HFFc6 (cell line): Measurements from ENCODE around the gene DTNBP1. TPM values are rescaled to one million over a fixed set of nuclear protein-coding genes. Genes with fewer than 3 reads are reported as not detected.

Source experiments
- DNase-seq: peaks from one replicate; pipeline ENCODE4 v3.0.0-alpha.2; 2018
- H3K27ac Mint-ChIP-seq: 2 replicates; pipeline ENCODE4 v1.8.0; 2020; ENCODE audit warnings: mild to moderate bottlenecking, mixed read lengths
- H3K27me3 Mint-ChIP-seq: 2 replicates; pipeline ENCODE4 v1.8.0; 2021; ENCODE audit warnings: mild to moderate bottlenecking, moderate library complexity, mixed read lengths; ENCODE audit not compliant: insufficient read depth
- H3K36me3 Mint-ChIP-seq: 2 replicates; pipeline ENCODE4 v1.8.0; 2021; ENCODE audit warnings: low read depth, mixed read lengths
- H3K4me1 Mint-ChIP-seq: 2 replicates; pipeline ENCODE4 v1.8.0; 2020; ENCODE audit warnings: low read depth, mixed read lengths
- H3K4me3 Mint-ChIP-seq: 2 replicates; pipeline ENCODE4 v1.8.0; 2020; ENCODE audit warnings: mild to moderate bottlenecking, moderate library complexity, mixed read lengths
- H3K9me3 Mint-ChIP-seq: 2 replicates; pipeline ENCODE4 v1.8.0; 2020; ENCODE audit warnings: mild to moderate bottlenecking, mixed read lengths
- CTCF ChIP-seq: fragments of 200-600 bp; sonication (generic); IDR thresholded peaks from 2 replicates; pipeline ENCODE4 v1.5.0; 2021; ENCODE audit warnings: antibody characterized with exemption, mild to moderate bottlenecking
- total RNA-seq, 6 experiments: library from RNA; stranded (reverse); fragmentation: NEBNext Ultra II Directional; extraction: Animal tissue kit (Norgen Biotek cat#: 25700); gene quantifications; 2 replicates in 1 of 6; 3 replicates in 5 of 6; pipeline ENCODE4 v1.2.3, GENCODE V29; 2021

Gene DTNBP1
- total RNA-seq, 6 experiments from 2014 or later = 10.4 to 15.3 (median 13.9) TPM

GRCh38 chr6:15551262-15551661, 111.6 kb downstream of the DTNBP1 start:
- Mint-ChIP-seq H3K27ac (no peak overlapping the region), H3K9me3 (no peaks in the 10 kb centered on the region), H3K4me3 (no peak overlapping the region), H3K36me3 (no peaks in the 10 kb centered on the region), H3K27me3 (no peaks in the 10 kb centered on the region), H3K4me1 (peaks cover 13% of the 10 kb centered on the region)
- no peak for TF ChIP-seq CTCF
- DNase-seq = no peak

GRCh38 chr6:15550546-15551123, 112.2 kb downstream of the DTNBP1 start:
- no peaks in the 10 kb centered on the region for H3K27me3 Mint-ChIP-seq

GRCh38 chr6:15549371-15549770, 113.5 kb downstream of the DTNBP1 start:
- Mint-ChIP-seq H3K27me3 (no peaks in the 10 kb centered on the region), H3K36me3 (no peaks in the 10 kb centered on the region; the same call in 1 of the 2 replicates), H3K9me3 (no peaks in the 10 kb centered on the region), H3K27ac (no peak overlapping the region), H3K4me3 (no peak overlapping the region), H3K4me1 (peaks cover 5% of the 10 kb centered on the region; the same call in 1 of the 2 replicates)
- TF ChIP-seq CTCF = no peak
- DNase-seq = no peak

More at GRCh38 chr6:15550546-15551123, 112.2 kb downstream of the DTNBP1 start:
- no peak for TF ChIP-seq CTCF
- Mint-ChIP-seq H3K4me1 (peaks cover 12% of the 10 kb centered on the region), H3K27ac (no peak overlapping the region), H3K4me3 (no peak overlapping the region), H3K36me3 (no peaks in the 10 kb centered on the region), H3K9me3 (no peaks in the 10 kb centered on the region)
- DNase-seq = no peak

GRCh38 chr6:15547400-15547799, 115.4 kb downstream of the DTNBP1 start:
- Mint-ChIP-seq H3K27me3 (no peaks in the 10 kb centered on the region), H3K36me3 (peaks cover 5% of the 10 kb centered on the region; the same call in 1 of the 2 replicates), H3K9me3 (no peaks in the 10 kb centered on the region), H3K4me1 (peaks cover 5% of the 10 kb centered on the region; the same call in 1 of the 2 replicates), H3K4me3 (no peak overlapping the region), H3K27ac (no peak overlapping the region)
- TF ChIP-seq CTCF = no peak
- no peak for DNase-seq

GRCh38 chr6:15546591-15546990, 116.2 kb downstream of the DTNBP1 start:
- H3K27ac Mint-ChIP-seq = no peak overlapping the region
- H3K27me3 Mint-ChIP-seq = no peaks in the 10 kb centered on the region
- no peak for DNase-seq
- no peaks in the 10 kb centered on the region for H3K9me3 Mint-ChIP-seq
- H3K36me3 Mint-ChIP-seq = peaks cover 5% of the 10 kb centered on the region; the same call in 1 of the 2 replicates
- no peak for TF ChIP-seq CTCF
- no peak overlapping the region for H3K4me3 Mint-ChIP-seq
- H3K4me1 Mint-ChIP-seq = peaks cover under 1% of the 10 kb centered on the region; the same call in 1 of the 2 replicates
